HuH-7.5 (cell line): ENCODE data around the gene NR3C1.

ENCODE experiments used
- DNase-seq: peaks from one replicate; pipeline ENCODE4 v3.0.0; 2011; ENCODE audit warnings: low spot score

The NR3C1 gene

GRCh38 chr5:143425835-143426234 lies 22.3 kb upstream of the NR3C1 start:
- DNase-seq: no peak

GRCh38 chr5:143418140-143418866 lies 14.8 kb upstream of the NR3C1 start:
- DNase-seq: no peak

- no peak for DNase-seq
Measured at GRCh38 chr5:143417503-143418139, 14.1 kb upstream of the NR3C1 start.

GRCh38 chr5:143416411-143416810 lies 12.9 kb upstream of the NR3C1 start:
- DNase-seq: no peak

- DNase-seq: no peak
Measured at GRCh38 chr5:143413958-143414669, 10.6 kb upstream of the NR3C1 start.

GRCh38 chr5:143412661-143413342 lies 9.3 kb upstream of the NR3C1 start:
- no peak for DNase-seq

GRCh38 chr5:143409926-143410325 lies 6.4 kb upstream of the NR3C1 start:
- DNase-seq: no peak

- DNase-seq: no peak
Measured at GRCh38 chr5:143406408-143406807, 2.9 kb upstream of the NR3C1 start.

- no peak for DNase-seq
Measured at GRCh38 chr5:143405849-143406098, 2.3 kb upstream of the NR3C1 start.

- DNase-seq: peak; percentile 16
Measured at GRCh38 chr5:143405063-143405848, 1.8 kb upstream of the NR3C1 start.

- DNase-seq: peak; percentile 37
Measured at GRCh38 chr5:143404416-143405062, 1.1 kb upstream of the NR3C1 start.

- no peak for DNase-seq
Measured at GRCh38 chr5:143403334-143403592, 223 bp downstream of the NR3C1 start.

GRCh38 chr5:143402553-143403333 lies 743 bp downstream of the NR3C1 start:
- DNase-seq: peak; percentile 25

GRCh38 chr5:143402017-143402552 lies 1.4 kb downstream of the NR3C1 start:
- no peak for DNase-seq

- DNase-seq: no peak
Measured at GRCh38 chr5:143401227-143402016, 2.1 kb downstream of the NR3C1 start.

- DNase-seq: no peak
Measured at GRCh38 chr5:143400541-143401226, 2.8 kb downstream of the NR3C1 start.

- DNase-seq: no peak
Measured at GRCh38 chr5:143399616-143400540, 3.6 kb downstream of the NR3C1 start.
